Mucosa of stomach (tissue), 1 donor: ENCODE results near the gene CLSTN3.
"Not testable (repeated sequence)": the region's sequence is repeated elsewhere in the genome, so short reads cannot be mapped to it uniquely, and the experiment has no call there.

Experiments
- H3K27me3 ChIP-seq: one replicate; pipeline ENCODE4 v1.7.0; 2013; ENCODE audit warnings: mild to moderate bottlenecking, low read length; ENCODE audit not compliant: control insufficient read depth, insufficient read depth
- H3K36me3 ChIP-seq: one replicate; pipeline ENCODE4 v1.7.0; 2013; ENCODE audit warnings: low read length; ENCODE audit not compliant: control insufficient read depth, insufficient read depth
- H3K4me1 ChIP-seq: one replicate; pipeline ENCODE4 v1.7.0; 2013; ENCODE audit warnings: mild to moderate bottlenecking, low read length; ENCODE audit not compliant: control insufficient read depth, insufficient read depth
- H3K4me3 ChIP-seq: one replicate; pipeline ENCODE4 v1.7.0; 2013; ENCODE audit warnings: low read length
- H3K9ac ChIP-seq: one replicate; pipeline ENCODE4 v1.7.0; 2013; ENCODE audit warnings: mild to moderate bottlenecking, low read length, moderate library complexity
- H3K9me3 ChIP-seq: one replicate; pipeline ENCODE4 v1.7.0; 2013; ENCODE audit warnings: mild to moderate bottlenecking, low read length, moderate library complexity; ENCODE audit not compliant: control insufficient read depth
- donor health status: Pancreatic carcinoma.

CLSTN3 gene

DNA sequence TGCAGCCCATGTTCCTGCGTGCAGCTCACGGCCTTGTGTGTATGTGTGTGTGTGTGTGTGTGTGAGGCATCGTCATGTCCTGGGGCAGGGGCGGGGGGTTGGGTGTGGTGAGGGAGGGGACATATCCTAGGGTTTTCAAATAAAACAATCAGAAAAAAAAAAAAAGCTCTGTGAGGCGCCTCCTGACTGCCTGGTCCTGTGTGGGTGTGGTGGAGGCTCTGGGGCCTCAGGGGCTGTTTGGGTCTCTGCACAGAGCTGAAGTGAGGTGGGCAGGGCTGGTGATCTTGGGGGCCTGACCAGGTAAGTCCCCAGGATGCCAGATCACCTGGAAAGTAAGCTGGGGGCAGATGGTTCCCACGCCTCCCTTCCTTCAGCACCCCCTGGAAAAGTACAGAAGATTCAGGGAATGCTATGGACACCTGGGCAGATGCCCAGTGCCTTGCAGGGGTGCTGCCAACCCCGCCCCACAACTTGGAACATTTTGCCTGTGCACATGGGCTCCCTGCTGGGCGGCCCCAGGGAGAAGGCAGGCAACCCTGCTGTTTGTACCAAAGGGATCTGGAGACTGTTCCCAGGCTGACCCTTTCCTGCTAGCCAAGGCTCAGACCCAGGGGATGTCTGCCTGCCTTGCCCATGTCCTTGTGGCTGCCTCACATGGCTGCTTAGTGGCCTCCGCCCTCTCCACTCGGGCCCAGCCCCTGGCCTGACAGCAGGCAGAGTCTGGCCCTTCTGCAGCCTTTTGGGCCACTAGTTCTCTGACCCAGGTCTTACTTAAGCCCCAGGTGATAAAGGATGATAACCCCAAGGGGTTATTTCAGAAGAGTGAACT, 28.8 kb downstream of the CLSTN3 start:
- H3K4me1 ChIP-seq: no peaks in the 10 kb centered on the region

DNA sequence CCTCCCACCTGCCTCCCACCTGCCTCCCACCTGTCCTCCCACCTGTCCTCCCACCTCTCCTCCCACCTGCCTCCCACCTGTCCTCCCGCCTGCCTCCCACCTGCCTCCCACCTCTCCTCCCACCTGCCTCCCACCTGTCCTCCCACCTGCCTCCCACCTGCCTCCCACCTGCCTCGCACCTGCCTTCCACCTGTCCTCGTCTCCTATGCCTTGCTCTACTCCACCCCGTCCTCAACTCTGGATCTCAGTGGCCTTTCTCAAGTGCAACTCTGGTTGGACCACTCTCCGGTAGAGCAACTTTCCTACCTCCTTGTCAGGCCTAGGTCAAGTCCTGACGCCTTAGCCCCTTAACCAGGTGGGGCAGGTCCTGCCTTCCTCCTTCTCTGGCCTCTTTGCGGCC, 30.0 kb downstream of the CLSTN3 start:
- Histone ChIP-seq H3K4me3 (no peak overlapping the region), H3K9ac (no peak overlapping the region), H3K36me3 (peaks cover 8% of the 10 kb centered on the region), H3K4me1 (no peaks in the 10 kb centered on the region), H3K9me3 (no peaks in the 10 kb centered on the region), H3K27me3 (peaks cover 13% of the 10 kb centered on the region)

More for the DNA sequence above, 28.8 kb downstream of the CLSTN3 start:
- H3K27me3 ChIP-seq: peaks cover 13% of the 10 kb centered on the region
- no peak overlapping the region for H3K4me3 ChIP-seq
- peaks cover 8% of the 10 kb centered on the region for H3K36me3 ChIP-seq
- H3K9me3 ChIP-seq: no peaks in the 10 kb centered on the region
- H3K9ac ChIP-seq: no peak overlapping the region

DNA sequence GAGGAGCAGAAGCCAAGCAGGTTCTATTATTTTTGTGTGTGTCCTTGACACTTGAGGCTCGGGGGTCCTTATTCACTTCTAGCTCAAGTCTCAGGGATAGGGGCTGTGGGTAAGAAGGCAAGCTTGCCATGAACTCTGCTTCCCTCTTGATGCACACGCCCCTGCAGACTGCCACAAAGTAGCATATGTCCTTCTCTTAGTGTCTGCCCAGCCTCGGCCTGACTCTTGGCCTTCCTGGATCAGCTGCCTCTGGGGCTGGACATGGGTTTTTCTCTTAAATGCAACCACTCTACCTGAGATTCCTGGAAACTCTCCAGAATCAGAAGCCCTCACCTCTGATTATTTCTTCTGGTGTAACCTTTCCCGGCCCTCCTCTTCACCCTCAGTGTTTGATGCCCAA, 31.2 kb downstream of the CLSTN3 start:
- H3K27me3 ChIP-seq: peaks cover 13% of the 10 kb centered on the region
- H3K9ac ChIP-seq: no peak overlapping the region
- H3K36me3 ChIP-seq: peaks cover 8% of the 10 kb centered on the region
- H3K4me3 ChIP-seq: no peak overlapping the region
- H3K4me1 ChIP-seq: no peaks in the 10 kb centered on the region
- no peaks in the 10 kb centered on the region for H3K9me3 ChIP-seq

DNA sequence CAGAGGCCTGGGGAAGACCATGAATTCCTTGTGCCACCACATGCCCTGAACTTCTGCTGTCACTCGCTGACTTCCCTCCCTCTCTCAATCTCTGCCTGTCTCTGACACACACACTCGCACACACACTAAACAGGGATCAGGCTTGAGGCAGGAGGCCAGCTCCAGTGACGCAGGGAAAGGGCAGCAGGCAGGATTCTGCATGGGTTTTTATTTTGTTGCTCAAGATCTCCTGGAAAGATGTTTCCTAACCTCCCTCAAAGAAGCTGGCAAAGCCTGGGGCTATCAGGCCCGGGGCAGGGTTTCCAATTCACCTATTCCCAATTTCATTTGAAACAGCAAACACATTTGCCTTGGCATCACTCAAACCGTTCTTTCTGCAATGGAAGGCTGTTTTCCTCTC, 31.6 kb downstream of the CLSTN3 start:
- Histone ChIP-seq H3K4me3 (no peak overlapping the region), H3K27me3 (peaks cover 13% of the 10 kb centered on the region), H3K4me1 (no peaks in the 10 kb centered on the region), H3K36me3 (peaks cover 8% of the 10 kb centered on the region), H3K9me3 (no peaks in the 10 kb centered on the region), H3K9ac (no peak overlapping the region)

DNA sequence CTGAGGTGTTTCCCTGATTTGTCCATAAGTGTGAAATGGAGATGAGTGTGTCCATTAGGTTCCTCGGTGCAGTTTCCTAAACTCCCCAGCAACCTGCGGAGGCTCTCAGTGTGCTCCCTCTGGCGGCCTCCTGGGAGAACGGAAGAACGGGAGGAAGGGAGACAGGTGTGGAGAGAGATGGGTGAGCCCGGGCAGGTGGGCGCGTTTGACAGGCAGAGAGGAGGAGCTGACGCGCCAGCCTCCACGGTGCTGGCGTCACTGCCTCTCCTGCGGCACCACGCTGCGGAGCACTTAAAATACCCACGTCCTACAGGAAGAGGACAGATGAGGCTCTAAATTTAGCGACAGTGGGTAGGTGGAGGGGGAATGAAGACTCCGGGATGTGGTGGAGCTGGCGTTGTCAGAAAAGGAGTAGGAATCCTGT, 32.5 kb downstream of the CLSTN3 start:
- no peaks in the 10 kb centered on the region for H3K4me1 ChIP-seq
- no peak overlapping the region for H3K4me3 ChIP-seq

DNA sequence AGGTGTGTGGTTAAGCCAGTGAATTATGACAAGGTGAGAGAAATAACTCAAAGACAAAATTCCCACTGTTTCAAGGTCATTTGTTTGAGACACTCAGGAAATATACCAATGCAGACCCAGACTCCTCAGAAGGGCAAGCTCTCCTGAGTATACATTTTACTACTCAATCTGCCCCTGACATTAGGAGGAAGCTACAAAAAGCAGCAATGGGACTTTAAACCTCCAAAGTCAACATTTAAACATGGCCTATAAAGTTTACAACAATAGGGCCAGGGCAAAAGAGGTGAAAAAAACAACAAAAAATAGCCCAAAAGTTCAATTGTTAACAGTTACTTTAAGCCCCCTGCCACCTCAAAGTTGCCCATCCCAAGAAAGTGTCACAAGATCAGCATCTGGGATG, 39.8 kb downstream of the CLSTN3 start:
- Histone ChIP-seq H3K4me3 (no peak overlapping the region), H3K27me3 (no peaks in the 10 kb centered on the region), H3K9ac (no peak overlapping the region)

More for the DNA sequence above, 32.5 kb downstream of the CLSTN3 start:
- H3K27me3 ChIP-seq: peaks cover 13% of the 10 kb centered on the region
- no peaks in the 10 kb centered on the region for H3K9me3 ChIP-seq
- peaks cover under 1% of the 10 kb centered on the region for H3K36me3 ChIP-seq
- no peak overlapping the region for H3K9ac ChIP-seq

DNA sequence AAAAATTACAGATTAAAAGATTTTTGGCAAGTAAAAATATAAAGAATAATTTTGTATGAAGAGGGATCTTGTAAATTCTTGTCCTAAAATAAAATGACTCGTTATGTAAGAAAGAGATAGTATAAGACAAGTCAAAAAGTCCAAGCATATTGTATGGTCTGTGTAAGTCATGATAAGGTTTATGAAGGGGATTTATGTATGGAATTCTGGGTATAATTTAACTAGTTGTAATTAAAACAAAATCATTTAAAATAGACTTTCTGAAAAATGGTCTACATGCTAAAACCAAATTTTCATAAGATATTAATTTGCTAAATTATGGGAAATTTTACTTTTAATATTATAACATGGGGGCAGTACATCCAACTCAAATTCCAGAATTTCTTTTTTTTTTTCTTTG, 41.7 kb downstream of the CLSTN3 start:
- no peaks in the 10 kb centered on the region for H3K27me3 ChIP-seq
- H3K4me3 ChIP-seq: no peak overlapping the region
- H3K36me3 ChIP-seq: no peaks in the 10 kb centered on the region
- H3K9me3 ChIP-seq: no peaks in the 10 kb centered on the region
- no peak overlapping the region for H3K9ac ChIP-seq
- H3K4me1 ChIP-seq: no peaks in the 10 kb centered on the region

More for the DNA sequence above, 39.8 kb downstream of the CLSTN3 start:
- Histone ChIP-seq H3K36me3 (no peaks in the 10 kb centered on the region), H3K9me3 (no peaks in the 10 kb centered on the region), H3K4me1 (no peaks in the 10 kb centered on the region)

DNA sequence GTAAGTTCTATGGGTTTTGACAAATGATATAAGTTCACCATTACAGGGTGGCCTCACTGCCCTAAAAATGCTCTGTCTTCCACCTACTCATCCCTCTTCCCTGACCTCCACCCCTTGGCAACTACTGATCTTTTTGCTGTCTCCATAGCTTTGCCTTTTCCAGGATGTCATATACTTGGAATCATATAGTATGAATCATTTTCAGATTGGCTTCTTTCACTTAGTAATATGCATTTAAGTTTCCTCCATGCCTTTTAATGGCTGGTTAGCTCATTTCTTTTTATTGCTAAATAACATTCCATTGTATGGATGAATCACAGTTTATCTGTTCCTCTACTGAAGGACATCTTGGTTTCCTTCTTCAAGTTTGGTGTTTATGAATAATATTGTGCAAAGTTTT, 45.3 kb downstream of the CLSTN3 start:
- Histone ChIP-seq H3K27me3 (no peaks in the 10 kb centered on the region), H3K4me1 (no peaks in the 10 kb centered on the region), H3K9me3 (no peaks in the 10 kb centered on the region), H3K36me3 (no peaks in the 10 kb centered on the region), H3K9ac (no peak overlapping the region), H3K4me3 (no peak overlapping the region)

DNA sequence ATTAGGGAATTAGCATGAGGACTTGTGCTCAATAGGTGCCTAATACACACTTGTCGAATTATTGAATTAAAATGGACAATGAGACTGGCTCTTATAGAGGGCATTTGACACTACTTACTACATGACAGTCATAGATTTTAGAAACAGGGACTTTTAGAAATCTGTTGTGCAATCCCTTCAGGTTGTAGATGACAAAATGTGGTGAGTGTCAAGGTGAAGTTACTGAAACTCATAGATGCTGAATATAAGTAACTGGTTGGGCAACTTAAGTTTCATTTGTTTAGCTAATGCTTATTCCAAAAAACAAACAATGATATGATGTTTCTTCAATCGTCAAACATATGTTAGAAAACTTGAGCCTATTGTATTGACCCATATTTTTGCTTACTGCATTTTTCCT, 46.4 kb downstream of the CLSTN3 start:
- no peaks in the 10 kb centered on the region for H3K9me3 ChIP-seq
- H3K4me3 ChIP-seq: no peak overlapping the region
- no peaks in the 10 kb centered on the region for H3K4me1 ChIP-seq
- no peak overlapping the region for H3K9ac ChIP-seq
- H3K36me3 ChIP-seq: no peaks in the 10 kb centered on the region
- H3K27me3 ChIP-seq: no peaks in the 10 kb centered on the region

DNA sequence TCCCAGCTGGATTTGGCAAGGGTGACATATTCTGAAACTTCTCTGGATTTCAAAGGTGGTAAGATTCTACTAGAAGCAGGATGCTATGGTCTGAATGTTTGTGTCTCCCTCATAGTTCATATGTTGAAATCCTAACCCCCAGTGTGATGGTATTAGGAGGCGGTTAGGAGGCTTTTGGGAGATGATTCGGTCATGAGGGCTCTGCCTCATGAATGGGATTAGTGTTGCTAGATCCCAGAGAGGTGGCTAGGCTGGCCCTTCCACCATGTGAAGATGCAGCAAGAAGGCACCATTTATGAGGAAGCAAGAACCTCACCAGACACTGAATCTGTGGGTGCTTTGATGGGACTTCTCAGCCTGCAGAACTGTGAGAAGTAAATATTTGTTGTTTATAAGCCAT, 48.3 kb downstream of the CLSTN3 start:
- H3K36me3 ChIP-seq: no peaks in the 10 kb centered on the region
- peaks cover 3% of the 10 kb centered on the region for H3K27me3 ChIP-seq
- H3K4me3 ChIP-seq: no peak overlapping the region
- H3K4me1 ChIP-seq: no peaks in the 10 kb centered on the region
- no peak overlapping the region for H3K9ac ChIP-seq
- H3K9me3 ChIP-seq: no peaks in the 10 kb centered on the region

DNA sequence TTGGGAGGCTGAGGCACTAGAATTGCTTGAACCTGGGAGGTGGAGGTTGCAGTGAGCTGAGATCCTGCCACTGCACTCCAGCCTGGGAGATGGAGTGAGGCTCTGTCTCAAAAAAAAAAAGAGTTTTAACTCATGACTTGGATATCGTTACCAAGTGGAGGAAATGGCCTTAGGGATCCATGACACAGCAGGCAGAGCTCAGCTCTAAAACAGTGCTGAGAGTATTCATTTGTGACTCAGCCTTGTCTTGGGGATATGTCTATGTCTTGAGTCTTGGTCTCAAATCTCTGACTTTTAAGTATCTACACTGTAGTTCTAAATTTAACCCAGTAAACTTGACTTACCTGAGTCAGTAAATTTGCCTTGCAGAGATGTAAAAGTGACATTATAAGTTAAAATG, 50.5 kb downstream of the CLSTN3 start:
- no peak overlapping the region for H3K9ac ChIP-seq
- no peak overlapping the region for H3K4me3 ChIP-seq
- no peaks in the 10 kb centered on the region for H3K36me3 ChIP-seq
- H3K9me3 ChIP-seq: no peaks in the 10 kb centered on the region
- H3K4me1 ChIP-seq: no peaks in the 10 kb centered on the region
- peaks cover 3% of the 10 kb centered on the region for H3K27me3 ChIP-seq

DNA sequence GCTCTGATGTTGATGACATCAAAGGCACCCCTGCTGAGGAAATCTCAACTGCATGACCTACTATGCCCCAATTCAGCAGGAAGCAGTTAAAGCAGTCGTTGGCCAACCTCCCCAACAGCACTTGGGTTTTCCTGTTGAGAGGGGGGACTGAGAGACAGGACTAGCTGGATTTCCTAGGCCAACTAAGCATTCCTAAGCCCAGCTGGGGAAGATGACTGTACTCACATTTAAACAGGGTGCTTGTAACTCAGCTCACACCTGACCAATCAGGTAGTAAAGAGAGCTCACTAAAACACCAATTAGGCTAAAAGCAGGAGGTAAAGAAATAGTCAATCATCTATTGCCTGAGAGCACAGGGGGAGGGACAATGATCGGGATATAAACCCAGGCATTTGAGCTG, 55.9 kb downstream of the CLSTN3 start:
- not testable (repeated sequence) for H3K9ac ChIP-seq, H3K36me3 ChIP-seq, H3K9me3 ChIP-seq, H3K4me3 ChIP-seq, H3K27me3 ChIP-seq
- peaks cover 11% of the 10 kb centered on the region for H3K4me1 ChIP-seq
